ENCODE measurements around the gene OTOP2. TPM values are rescaled to one million over a fixed set of nuclear protein-coding genes. Genes with fewer than 3 reads are reported as not detected.

OTOP2 gene
- total and polyA plus RNA-seq, 2 of the 8 experiments (the other 6 are each of a cell fraction or from before 2014, with no cell fraction given), result 0.23 TPM; not detected in 1

- Histone ChIP-seq H3K56ac (replicated peaks; ENCODE audit: insufficient read length, low read depth, low read length) (no peak overlapping the region), H3K79me1 (ENCODE audit: low read depth, low read length) (no peaks in the 10 kb centered on the region), H2BK120ac (replicated peaks; ENCODE audit: low read depth, low read length) (no peak overlapping the region), H2BK15ac (ENCODE audit: low read length) (0 out of 2 replicates have a peak overlapping the region, but pooled peaks have one; percentile 46), H2AFZ (ENCODE audit: low read length) (no peak overlapping the region), H3K27ac (ENCODE audit: low read depth, low read length) (no peak overlapping the region), H2BK12ac (ENCODE audit: low read depth, low read length) (peak overlapping the region; percentile 90; the same call in 1 of the 2 replicates), H3K4ac (replicated peaks; ENCODE audit: insufficient read length, low read depth, low read length) (no peak overlapping the region), H4K91ac (replicated peaks; ENCODE audit: insufficient read length, low read length) (no peak overlapping the region), H3K79me2 (ENCODE audit: control insufficient read depth in 1 of 2, insufficient read depth in 2 of 2, low read length in 2 of 2) (no peaks in the 10 kb centered on the region), H3K4me2 (ENCODE audit: insufficient read depth in 1 of 2, low read depth in 2 of 2, low read length in 2 of 2) (no peak overlapping the region; a peak in 1 of 4 replicates), H2AK5ac (ENCODE audit: low read depth, low read length) (no peak overlapping the region), H4K5ac (ENCODE audit: insufficient read length, low read depth, low read length) (no peak overlapping the region), H3K18ac (ENCODE audit: extremely low read depth, low read length) (no peak overlapping the region; the same call in 1 of the 2 replicates), H4K20me1 (replicated peaks in 1 of 2; ENCODE audit: control insufficient read depth in 1 of 2, insufficient read depth in 2 of 2, low read length in 2 of 2) (peaks cover 0 to 6% of the 10 kb centered on the region in 2 experiments), H3K23me2 (ENCODE audit: low read depth, low read length) (peaks cover 9% of the 10 kb centered on the region; the same call in 1 of the 2 replicates), H2BK5ac (ENCODE audit: low read depth, low read length) (no peak overlapping the region), H3K4me3 (ENCODE audit: extremely low read depth in 1 of 4, insufficient read depth in 2 of 4, low read depth in 3 of 4, low read length in 4 of 4) (no peak overlapping the region), H3K9ac (replicated peaks in 1 of 4; ENCODE audit: extremely low read depth in 1 of 4, low read depth in 3 of 4, low read length in 3 of 4) (no peak overlapping the region), H3K4me1 (replicated peaks in 1 of 4; ENCODE audit: control insufficient read depth in 3 of 4, insufficient read depth in 4 of 4, low read length in 3 of 4) (peaks cover 0 to 19% (median 16%) of the 10 kb centered on the region in 4 experiments; a peak in 6 of 7 replicates), H3K36me3 (ENCODE audit: control insufficient read depth in 2 of 4, insufficient read depth in 4 of 4, low read length in 3 of 4) (no peaks in the 10 kb centered on the region; a peak in 1 of 8 replicates), H4K8ac (ENCODE audit: extremely low read depth, insufficient read depth, low read length) (no peak overlapping the region), H3K9me3 (ENCODE audit: insufficient read depth in 2 of 2, low read depth in 1 of 2, low read length in 1 of 2) (no peaks in the 10 kb centered on the region), H3K14ac (ENCODE audit: insufficient read length) (no peak overlapping the region), H3K27me3 (replicated peaks in 1 of 4; ENCODE audit: control insufficient read depth in 3 of 4, extremely low read depth in 1 of 4, insufficient read depth in 3 of 4, low read length in 3 of 4) (peaks cover 40 to 53% (median 44%) of the 10 kb centered on the region in 4 experiments), H2BK20ac (ENCODE audit: low read length) (no peak overlapping the region), H3K23ac (ENCODE audit: insufficient read length) (no peak overlapping the region)
- no peak for TF ChIP-seq CHD1 (IDR thresholded peaks at IDR 0.05; ENCODE audit: low read depth, low read length)
- TF ChIP-seq POU5F1 (IDR thresholded peaks at IDR 0.05; ENCODE audit: low read depth, low read length), result no peak
- TF ChIP-seq CEBPB (IDR thresholded peaks at IDR 0.05; ENCODE audit: low read depth, low read length), result no peak
- TF ChIP-seq SIX5 (IDR thresholded peaks at IDR 0.05; ENCODE audit: low read depth, low read length), result no peak
- TF ChIP-seq CTCF (IDR thresholded peaks at IDR 0.05; ENCODE audit: control extremely low read depth in 1 of 3, insufficient read depth in 1 of 3, low read depth in 1 of 3, low read length in 3 of 3), result no peak
- 83% methylated on average over 2 of the region's 2 CpGs; no CpG with 5 or more reads in 1 of the 2 experiments for WGBS, 2 experiments (ENCODE audit: extremely low coverage in 1 of 2, insufficient coverage in 1 of 2, insufficient read length in 1 of 2, insufficient replicate concordance in 2 of 2, low coverage in 1 of 2, low lambda C conversion rate in 2 of 2, missing lambda C conversion rate in 1 of 2)
- POLR2A ChIA-PET (ENCODE audit: partially characterized antibody), result interaction anchor here (1.8 kb wide), 1 partner anchor 49 kb away, joined by 4 read pairs; the partner anchor contains the start of gene FDXR
- CTCF ChIA-PET (ENCODE audit: partially characterized antibody), result interaction anchor here (0.6 to 49.9 kb wide), 8 partner anchors 11 to 595 kb away, joined by 3 to 1072 read pairs (median 4); partner anchors contain the start of genes FADS6, FDXR and TSEN54
- DNase-seq (ENCODE audit: low read depth in 1 of 2, low spot score in 2 of 2) (no peak), FAIRE-seq (no peak)
Observed at GRCh38 chr17:74921769-74922168, 2.3 kb upstream of the OTOP2 start.
